ENCODE results near the gene CAMKV.
A peak's percentile ranks its signal among the peaks of the same experiment; 100 is the strongest.
"Not testable (repeated sequence)": the region's sequence is repeated elsewhere in the genome, so short reads cannot be mapped to it uniquely, and the experiment has no call there.

Gene CAMKV

DNA sequence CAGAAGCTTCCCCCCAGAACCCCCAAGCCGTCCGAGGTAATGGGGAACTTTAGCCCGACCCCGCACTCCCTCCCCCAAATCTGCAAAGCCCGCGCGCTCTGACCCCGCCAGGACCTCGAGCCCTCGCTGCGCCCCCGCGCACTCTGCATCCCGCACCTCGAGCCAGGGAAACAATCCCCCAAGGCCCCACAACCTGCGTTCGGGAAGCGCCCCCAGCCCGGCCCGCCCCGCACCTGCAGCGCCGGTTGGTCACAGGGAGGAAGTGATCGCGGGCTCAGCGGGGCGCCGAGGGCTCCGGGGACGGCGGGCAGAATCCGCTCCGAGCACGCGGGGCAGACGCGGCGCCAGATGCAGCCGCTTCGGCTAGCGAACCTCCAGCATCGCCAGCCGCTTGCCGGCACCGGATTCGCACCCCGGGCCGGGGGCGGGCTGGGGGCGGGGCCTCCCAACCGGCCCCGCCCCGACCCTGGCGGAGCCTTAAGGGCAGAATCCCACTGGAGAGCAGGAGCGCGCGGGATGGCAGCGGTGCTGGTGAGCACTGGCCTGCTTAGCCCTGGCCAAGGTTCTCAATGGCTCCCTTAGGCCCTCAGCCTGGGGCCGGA, at the start of gene CAMKV:
TSS of gene CAMKV (minus strand) at position 382 of the 602 bp plus-strand sequence. CDS start 7,518 bp downstream, outside the sequence.
- peak in 2 of 6 experiments; percentile 16 to 20 for DNase-seq

GRCh38 chr3:49917806-49918590, 48.3 kb upstream of the CAMKV start:
- not testable (repeated sequence) for DNase-seq

- no peak for DNase-seq
Measured at GRCh38 chr3:49916686-49917085, 47.0 kb upstream of the CAMKV start.

DNA sequence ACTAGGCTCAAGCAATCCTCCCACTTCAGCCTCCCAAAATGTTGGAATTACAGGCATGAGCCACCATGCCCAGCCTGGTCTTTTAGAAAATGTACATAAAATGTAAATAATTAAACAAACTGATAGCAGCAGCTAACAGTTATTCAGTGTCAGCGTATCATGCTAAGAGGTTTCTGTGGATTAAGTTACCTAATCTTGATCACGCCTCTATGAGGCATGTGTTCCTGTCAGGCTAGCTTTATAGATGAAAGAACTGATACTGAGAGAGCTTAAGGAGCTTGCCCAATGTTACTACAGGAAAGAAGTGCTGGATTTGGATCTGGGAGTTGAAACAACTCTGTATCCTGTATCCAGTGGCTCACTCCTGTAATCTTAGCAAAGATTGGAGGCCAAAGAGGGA, 45.2 kb upstream of the CAMKV start:
- no peak for DNase-seq

- DNase-seq = no peak
Measured at GRCh38 chr3:49912881-49913281, 43.2 kb upstream of the CAMKV start.

DNA sequence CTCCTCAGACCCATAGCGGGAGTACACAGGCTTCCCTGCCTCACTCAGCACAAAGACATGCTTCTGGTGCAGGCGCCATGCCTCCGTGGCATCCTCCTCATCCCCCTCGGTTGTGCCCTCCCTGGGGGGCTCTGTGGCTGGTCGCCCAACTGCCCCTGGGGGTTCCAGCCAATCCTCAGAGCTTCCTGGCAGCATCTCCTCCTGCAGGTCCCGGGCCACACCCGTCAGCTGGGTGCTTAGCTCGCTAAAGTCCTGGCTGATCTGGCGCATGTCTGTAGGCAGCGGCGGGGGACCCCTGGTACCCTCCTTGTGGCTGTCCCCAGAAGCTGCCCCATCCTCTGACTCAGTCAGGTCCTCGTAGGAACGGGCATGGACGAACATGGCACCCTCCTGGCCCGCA, 41.9 kb upstream of the CAMKV start:
- DNase-seq = no peak

GRCh38 chr3:49911124-49911420, 41.4 kb upstream of the CAMKV start:
- DNase-seq = no peak

- no peak for DNase-seq
Measured at GRCh38 chr3:49910409-49911123, 40.9 kb upstream of the CAMKV start.

GRCh38 chr3:49908373-49909199, 38.9 kb upstream of the CAMKV start:
- no peak for DNase-seq

DNA sequence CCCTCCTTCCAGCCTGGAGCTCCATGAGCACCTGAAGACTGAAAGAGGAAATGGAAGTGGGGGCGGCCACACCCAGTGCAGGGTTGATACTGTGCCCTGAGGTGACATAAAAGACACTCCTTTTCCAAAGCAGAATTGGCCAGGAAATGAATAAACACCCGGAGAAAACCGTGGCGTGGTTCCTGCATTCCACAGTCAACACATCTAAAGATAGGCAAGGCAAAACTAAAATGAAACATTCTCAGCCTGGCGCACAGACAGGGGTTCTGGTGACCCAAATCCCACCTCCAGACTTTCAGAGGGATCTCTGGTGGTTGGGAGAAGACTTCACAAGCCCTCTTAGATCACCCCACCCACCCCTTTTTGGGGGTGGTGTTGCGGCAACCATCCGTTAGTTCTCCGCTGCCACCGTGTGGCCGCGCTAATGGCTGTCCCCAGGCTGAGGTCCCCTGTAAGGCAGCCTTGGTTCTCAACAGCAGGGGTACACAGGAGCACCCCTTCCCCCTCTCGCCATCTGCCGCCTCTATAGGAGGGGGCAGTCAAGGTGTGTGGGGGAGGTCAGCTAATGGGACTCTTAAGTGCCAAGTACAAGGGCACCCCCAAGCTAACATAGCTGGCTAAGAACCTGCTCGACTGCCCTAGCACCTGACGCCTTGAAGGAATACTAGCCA, 36.5 kb upstream of the CAMKV start:
- DNase-seq = peak; percentile 10 to 46 (median 17)

- DNase-seq = not testable (repeated sequence)
Measured at GRCh38 chr3:49904448-49904847, 34.7 kb upstream of the CAMKV start.

DNA sequence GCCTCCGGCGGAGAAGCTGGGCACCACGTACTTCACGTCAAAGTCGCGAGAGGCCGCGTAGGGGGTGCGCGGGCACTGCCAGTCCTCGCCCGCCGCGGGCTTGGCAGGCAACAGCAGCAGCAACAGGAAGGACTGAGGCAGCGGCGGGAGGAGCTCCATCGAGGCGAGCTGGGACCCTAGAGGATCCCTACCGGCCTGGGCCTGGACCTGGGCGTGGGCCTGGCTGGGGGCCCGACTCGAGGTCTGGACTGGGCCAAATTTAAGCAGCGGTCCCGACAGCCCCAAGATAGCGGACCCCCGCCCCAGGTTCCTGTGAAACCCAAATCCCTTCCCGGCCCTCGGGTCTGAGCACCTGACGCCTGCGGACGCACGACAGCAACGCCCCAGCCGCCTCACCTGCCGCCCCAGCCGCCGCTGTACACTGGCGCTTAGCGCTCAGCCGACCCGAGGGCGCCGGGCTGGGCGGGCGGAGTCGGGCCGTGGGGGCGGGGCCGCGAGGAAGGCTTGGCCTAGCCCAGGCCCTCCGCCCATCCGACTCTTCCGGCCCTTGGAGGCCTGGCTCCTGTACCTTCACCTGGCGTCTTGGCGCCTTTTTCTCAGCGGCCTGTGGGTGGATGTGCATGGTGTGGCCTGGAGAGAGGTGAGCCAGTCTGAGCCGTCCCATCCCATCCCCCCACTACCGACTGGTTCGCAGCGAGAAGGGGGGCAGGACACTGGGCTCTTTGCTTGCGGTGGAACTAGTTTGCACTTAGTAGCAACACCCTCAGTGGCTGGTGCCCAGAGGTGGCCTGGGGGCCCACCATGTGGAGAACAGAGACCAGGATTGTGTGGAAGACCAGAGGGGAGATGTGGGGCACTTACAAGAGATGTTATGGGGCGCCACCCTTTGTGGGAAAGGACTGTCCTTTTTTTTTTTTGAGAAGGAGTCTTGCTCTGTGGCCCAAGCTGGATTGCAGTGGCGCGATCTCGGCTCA, 34.0 kb upstream of the CAMKV start, which contains the start of gene MST1R:
TSS of gene MST1R (minus strand) at position 423 of the 974 bp plus-strand sequence. CDS start at position 159, 264 bp downstream.
- peak; percentile 68 to 83 (median 76) for DNase-seq

DNA sequence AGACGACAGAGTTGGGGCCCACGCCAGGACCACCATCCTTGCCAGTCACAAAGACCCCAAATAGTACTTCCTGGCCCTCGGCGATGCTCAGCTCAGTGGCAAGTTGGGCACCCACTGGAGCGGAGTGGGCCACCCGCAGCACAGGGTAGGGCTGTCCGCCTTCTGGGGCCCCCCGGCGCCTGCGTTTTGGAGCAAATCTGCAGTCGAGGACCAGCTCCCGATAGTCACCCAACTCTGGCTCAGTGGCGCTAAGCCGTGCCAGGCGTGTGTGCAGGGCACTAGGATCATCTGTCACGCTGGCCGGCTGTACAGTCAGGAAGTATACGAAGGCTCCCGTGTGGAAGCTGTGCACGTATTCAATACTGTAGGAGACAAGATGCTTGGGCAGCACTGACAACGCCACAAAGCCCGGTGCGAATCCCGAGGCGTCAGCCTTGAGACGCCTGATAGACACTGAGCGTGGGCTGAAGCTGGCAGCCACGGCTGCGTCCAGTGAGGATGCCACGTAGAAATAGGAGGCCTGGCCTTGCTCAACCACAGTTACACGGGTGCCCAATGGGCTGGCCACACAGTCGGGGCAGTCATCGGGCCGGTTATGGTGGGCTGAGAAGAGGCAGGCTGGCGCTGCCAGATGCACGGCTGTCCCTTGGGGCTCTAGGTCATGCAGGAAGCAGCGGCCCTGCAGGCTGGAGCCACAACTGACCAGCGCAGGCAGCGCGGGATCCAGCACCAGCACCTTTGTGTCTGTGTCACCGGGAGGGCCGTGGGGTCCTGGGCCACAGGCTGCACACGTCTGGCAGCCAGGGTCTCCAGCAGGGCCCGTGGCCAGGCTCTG, 33.0 kb upstream of the CAMKV start:
- no peak for DNase-seq

- DNase-seq = no peak
Measured at GRCh38 chr3:49901366-49902339, 31.9 kb upstream of the CAMKV start.

GRCh38 chr3:49900491-49901153, 30.9 kb upstream of the CAMKV start:
- DNase-seq = no peak

- no peak for DNase-seq
Measured at GRCh38 chr3:49899815-49900214, 30.1 kb upstream of the CAMKV start.

- no peak for DNase-seq
Measured at GRCh38 chr3:49898991-49899390, 29.3 kb upstream of the CAMKV start.

- no peak for DNase-seq
Measured at GRCh38 chr3:49896345-49896744, 26.6 kb upstream of the CAMKV start.

All from stimulated activated naive CD4-positive, alpha-beta T cell (primary cell).